SK-N-SH treated with all-trans-retinoic acid at 6 μM for 48 hours (cell line): ENCODE data around the gene RNMT.

ENCODE experiments used
- ISL1 ChIP-seq: fragments of 250-450 bp; sonication (Bioruptor Pico); IDR thresholded peaks from 2 replicates; pipeline ENCODE4 v2.1.2; 2022; ENCODE audit warnings: mild to moderate bottlenecking, moderate library complexity
- PPARA ChIP-seq: fragments of 250-450 bp; sonication (Bioruptor Pico); IDR thresholded peaks from 2 replicates; pipeline ENCODE4 v1.5.0; 2020; ENCODE audit warnings: mild to moderate bottlenecking, borderline replicate concordance
- TF ChIP-seq, protein P1 (sequence below): fragments of 250-450 bp; sonication (Bioruptor Pico); IDR thresholded peaks from 2 replicates; pipeline ENCODE4 v1.8.0; 2020; ENCODE audit warnings: mild to moderate bottlenecking, moderate library complexity, borderline replicate concordance

DNA sequence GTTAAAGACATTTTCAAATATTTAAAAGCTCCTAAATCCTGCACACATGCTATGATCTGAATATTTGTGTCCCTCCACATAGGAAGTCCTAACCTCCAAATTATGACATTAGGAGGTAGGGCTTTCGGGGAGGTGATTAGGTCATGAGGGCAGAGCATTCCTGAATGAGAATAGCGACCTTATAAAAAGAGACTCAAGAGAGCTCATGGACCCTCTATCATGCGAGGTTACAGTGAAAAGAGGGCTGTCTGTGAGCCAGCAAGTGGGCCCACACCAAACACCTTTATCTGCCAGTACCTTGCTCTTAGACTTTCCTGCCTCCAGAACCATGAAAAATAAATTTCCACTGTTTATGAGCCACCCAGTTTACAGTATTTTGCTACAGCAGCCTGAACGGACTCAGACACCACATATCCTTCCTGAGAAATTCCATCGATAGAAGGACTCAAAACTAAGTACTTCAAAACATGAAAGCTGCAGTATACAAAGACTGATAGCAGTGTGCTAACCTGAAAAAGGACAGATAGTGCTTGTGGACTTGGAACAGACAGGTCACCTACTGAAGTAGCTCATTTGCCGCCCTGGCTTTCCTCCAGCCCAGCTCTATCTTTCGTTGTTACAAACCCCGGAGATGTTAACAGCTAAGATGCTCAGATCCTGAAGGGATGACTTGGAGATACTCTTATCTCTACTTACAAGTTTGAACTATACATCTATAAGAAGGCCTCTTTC, 13.9 kb upstream of the RNMT start:
- TF ChIP-seq, protein P1, sequence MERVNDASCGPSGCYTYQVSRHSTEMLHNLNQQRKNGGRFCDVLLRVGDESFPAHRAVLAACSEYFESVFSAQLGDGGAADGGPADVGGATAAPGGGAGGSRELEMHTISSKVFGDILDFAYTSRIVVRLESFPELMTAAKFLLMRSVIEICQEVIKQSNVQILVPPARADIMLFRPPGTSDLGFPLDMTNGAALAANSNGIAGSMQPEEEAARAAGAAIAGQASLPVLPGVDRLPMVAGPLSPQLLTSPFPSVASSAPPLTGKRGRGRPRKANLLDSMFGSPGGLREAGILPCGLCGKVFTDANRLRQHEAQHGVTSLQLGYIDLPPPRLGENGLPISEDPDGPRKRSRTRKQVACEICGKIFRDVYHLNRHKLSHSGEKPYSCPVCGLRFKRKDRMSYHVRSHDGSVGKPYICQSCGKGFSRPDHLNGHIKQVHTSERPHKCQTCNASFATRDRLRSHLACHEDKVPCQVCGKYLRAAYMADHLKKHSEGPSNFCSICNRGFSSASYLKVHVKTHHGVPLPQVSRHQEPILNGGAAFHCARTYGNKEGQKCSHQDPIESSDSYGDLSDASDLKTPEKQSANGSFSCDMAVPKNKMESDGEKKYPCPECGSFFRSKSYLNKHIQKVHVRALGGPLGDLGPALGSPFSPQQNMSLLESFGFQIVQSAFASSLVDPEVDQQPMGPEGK (CRISPR knock-in tag) = no peak
- no peak for TF ChIP-seq PPARA (CRISPR knock-in tag)
- no peak for TF ChIP-seq ISL1
